CD4-positive, alpha-beta T cell treated with Interleukin-6 for 4 hours (primary cell): Measurements from ENCODE around the gene ANKRD29.
"Not testable (repeated sequence)": the region's sequence is repeated elsewhere in the genome, so short reads cannot be mapped to it uniquely, and the experiment has no call there.

Experiments
- DNase-seq: peaks from one replicate; pipeline ENCODE4 v3.0.0-alpha.2; 2020; ENCODE audit warnings: mixed read lengths

ANKRD29 gene

DNA sequence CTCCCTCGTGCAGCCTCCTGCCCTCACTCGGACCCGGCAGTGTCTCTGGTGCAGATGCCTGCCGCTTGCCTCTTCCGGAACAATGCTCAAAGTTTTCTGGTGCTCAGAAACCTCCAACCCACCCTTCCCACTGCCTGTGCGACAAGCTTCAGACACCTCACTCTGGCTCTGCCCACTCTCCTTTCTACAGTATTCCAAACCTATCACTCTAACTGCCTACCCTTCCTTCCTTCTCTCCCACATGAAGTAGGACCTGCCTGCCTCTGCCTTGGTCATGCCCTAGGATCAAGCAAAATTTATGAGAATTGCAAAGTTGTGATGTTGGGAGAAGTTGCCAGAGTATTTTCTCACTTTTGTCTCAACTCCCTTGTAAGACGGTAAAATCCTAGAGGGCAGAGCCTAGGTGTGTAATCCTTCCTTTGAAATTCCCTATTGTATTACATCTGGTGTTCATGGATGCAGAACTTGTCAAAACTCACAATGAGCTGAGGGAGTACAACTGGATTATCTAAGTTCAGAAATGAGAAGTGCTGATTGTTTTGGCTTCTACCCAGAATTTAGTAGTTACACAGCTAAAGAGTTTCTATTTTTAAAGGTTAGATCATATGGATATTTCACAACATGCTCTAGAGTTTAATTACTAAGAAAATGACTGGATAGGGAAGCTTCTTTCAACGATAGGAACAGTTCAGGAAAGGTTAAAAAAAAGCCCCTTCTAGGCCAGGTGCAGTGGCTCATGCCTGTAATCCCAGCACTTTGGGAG lies 83.6 kb downstream of the ANKRD29 start:
- no peak for DNase-seq

DNA sequence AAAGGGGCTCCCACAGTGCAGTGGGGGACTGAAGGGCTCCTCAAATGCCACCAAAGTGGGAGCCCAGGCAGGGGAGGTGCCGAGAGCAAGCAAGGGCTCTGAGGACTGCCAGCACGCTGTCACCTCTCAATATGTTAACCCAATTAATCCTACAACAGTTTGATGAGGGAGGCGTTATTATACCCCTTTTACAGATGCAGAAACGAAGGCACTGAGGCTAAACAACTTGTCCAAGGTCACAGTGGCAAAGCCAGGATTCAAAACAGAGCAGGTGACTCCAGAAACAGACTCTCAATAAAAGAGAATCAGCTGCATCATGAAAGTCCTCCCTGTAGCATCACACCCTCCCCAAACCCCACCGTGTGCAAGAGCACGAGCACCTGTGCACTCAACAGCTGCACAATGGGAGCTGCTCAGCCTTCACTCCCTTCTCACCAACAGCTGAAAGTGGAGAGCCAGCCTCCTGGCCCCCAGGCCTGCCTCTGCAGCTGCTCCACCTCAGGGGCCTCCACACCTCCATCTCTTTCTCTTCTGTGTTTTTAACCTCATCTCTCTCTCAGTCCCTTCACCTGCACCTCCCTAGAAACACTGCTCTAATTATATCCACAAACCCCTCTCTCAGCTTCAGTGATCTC lies 84.5 kb downstream of the ANKRD29 start:
- DNase-seq, result no peak

DNA sequence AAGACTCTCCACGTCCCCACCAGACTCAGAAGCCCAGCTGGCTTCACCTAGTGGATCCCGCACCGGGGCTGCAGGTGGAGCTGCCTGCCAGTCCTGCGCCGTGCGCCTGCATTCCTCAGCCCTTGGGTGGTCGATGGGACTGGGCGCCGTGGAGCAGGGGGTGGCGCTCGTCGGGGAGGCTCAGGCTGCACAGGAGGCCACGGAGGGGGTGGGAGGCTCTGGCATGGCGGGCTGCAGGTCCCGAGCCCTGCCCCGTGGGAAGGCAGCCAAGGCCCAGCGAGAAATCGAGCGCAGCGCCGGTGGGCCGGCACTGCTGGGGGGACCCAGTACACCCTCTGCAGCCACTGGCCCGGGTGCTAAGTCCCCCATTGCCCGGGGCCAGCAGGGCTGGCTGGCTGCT lies 85.2 kb downstream of the ANKRD29 start:
- DNase-seq, result not testable (repeated sequence)

DNA sequence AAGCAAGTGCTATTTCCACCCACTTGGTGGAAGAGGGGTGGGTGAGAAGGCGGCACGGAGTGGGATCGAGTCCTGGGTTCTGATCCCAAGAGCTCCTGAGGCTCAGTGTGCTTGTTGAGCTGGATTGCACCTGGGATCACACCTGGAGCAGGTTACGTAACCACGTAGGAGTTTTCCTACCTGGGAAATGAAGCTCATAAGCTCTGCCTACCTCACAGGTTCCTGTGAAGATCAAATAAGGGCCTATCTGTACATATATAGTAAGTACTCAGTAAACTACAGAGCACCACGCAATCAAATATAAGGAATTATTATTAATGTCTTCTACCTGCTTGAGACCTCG lies 87.4 kb downstream of the ANKRD29 start:
- DNase-seq, result no peak

DNA sequence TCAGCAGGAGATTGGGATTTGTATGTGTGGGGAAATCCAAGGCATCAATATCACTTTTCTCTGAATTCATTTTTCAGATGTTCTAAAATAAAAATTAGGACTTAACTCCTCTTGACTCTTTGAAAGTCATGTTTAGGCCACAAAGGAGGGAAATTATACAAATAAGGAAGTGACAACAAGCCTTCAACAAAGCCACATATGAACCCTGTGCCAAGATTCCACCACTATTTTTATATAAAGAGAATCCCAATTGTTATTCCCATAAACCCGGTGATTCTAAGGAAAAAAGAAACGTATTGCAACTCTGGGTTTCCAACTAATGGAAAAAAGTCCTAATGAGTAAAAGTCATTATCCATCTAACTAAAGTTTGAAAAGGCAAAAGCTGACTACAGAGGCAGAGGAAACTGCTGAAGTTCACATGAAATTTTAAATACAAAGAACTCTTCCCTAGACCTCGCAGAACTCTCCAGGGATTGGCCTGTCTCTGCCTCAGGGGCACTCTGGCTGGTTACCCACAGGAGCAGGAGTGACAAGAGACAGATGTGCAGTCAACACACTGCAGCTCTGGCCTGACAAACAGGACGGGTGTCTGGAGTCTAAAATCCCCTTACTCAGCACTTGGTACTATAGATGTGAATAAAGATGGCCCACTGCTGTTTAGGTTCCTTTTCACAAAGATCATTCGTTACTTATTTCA lies 88.0 kb downstream of the ANKRD29 start:
- DNase-seq, result no peak

DNA sequence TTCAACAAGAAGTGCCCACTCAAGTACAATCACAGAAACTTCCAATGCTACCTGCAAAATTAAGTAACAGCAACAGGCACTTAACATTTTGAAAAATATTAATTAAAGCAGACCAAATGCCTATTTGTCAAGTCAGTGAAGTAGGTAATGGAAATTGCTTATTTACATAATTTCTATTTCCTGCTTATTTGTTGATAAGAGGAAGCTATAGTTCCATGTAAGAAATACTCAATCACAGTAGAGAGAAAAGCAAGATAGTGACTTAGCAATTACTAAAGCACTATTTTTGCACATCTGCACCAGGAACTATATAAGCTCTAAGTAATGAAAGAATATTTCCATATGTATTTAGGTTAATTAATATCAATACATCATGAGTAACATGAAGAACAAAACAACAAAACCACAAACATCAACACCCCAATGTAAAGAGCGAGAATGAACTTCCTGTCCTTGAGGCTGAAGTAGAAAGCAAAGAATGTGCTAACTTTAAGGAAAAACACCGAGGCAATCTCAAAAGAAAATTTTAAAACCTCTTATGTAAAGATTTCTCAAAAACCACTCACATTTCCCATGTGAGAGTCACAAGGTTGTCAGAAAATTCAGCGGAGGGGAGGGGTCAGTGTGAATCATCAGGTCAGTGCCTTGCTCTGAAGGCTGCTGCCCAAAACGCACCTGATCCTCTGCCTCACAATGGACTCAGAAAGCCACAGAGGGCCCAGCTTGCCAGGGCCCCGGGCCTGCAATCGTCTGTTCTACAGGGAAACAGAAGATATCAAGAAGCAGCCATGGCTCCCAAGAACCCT lies 88.9 kb downstream of the ANKRD29 start:
- DNase-seq, result peak; percentile 64

DNA sequence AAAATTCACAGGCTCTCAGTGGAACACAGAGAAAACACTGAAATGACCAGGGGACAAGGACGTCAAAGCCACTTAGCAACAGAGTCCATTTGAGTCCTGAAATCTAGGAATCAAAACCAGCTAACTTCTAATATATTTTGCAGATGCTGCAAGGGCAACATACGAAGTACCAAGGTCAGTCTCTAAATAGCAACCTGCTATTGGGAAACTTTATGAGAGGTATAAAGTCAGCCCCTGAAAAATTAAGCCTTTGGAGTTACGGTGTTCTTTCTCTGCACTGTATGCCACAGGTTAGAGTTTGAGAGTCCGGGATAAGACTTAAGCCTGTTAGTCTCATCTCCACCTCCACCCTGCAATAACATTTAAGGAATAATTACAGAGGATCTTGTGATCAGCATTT lies 89.7 kb downstream of the ANKRD29 start:
- no peak for DNase-seq

DNA sequence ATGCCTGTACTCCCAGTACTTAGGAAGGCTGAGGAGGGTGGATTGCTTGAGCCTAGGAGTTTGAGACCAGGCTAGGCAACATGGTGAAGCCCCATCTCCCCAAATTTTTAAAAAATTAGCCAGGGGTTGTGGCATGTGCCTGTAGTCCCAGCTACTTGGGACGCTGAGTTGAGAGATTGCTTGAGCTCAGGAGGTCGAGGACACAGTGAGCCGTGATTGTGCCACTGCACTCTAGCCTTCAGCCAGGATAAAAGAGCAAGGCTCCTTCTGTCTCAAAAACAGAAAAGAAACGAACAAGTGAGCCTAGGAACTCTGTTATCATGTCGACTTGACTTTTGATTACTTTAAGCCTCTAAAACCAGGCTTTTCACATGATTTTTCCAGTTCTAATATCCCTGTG lies 90.1 kb downstream of the ANKRD29 start:
- DNase-seq, result no peak

DNA sequence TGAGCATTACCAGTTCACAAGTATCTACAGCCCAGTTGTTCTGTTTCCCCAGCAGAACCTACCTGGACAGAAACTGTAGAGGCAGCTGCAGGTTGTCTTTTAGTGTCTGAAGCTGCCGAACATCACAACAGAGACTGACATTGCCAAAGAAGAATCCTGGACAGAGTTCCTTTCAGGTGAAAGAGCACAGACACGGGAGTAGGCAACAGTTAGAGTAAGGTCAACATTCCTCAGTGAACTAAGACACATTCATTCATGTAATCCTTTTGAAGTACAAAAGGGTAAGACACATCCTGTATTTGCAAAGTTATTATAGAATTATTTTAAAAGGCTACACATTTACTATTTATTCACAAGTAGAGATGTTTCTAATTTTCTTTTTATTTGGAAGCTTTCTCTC lies 90.7 kb downstream of the ANKRD29 start:
- no peak for DNase-seq

DNA sequence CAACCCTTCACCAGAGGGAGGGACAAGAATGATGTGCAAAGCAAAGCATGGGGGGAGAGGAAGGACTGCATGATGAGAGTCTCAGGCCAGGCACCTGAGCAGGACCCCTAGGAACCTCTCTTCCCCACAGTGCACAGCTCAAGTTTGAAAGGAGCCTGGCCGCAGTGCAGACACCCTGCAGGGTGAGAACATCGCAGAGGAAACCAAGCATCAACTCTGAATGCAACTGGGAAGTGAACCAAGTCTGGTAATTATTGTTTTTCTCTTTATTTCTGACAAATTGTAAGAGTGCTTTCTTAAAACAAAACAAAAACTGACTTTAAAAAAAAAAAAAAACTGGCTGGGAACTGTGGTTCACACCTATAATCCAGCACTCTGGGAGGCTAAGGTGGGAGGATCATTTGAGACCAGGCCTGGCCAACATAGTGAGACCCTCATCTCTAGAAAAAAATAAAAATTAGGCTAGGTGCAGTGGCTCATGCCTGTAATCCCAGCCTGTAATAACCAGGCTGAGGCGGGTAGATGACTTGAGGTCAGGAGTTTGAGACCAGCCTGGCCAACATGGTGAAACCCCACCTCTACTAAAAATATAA lies 91.7 kb downstream of the ANKRD29 start:
- DNase-seq, result peak; percentile 4

DNA sequence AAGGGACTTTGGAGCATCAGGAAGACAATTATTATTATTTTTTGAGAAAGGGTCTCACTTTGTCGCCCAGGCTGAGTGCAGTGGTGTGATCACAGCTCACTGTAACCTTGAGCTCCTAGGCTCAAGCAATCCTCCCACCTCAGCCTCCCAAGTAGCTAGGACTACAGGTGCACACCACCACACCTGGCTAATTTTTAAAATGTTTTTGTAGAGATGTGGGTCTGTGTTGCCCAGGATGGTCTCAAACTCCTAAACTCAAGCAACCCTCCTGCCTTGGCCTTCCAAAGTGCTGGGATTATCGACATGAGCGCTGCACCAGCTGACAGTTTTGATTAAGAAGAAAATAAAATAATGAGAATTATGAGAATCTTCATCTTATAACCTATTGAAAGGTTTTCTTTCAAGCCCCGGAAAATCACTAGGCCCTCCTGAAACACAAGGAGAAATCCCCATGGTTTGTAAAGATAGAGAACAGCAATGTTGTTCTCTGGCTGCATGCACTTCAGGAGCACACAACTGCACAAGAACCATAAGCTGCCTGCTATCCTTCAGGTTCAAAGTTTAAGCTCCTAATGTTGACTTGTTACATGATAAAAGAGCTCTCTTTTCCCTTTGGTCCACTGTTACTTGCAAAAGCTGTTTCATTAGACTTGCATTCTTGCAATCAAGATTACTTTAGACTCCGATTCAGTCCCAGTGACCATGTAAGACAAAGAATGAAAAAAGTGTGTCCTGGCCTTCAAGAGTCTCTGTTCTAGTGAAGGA lies 93.2 kb downstream of the ANKRD29 start:
- DNase-seq, result no peak

DNA sequence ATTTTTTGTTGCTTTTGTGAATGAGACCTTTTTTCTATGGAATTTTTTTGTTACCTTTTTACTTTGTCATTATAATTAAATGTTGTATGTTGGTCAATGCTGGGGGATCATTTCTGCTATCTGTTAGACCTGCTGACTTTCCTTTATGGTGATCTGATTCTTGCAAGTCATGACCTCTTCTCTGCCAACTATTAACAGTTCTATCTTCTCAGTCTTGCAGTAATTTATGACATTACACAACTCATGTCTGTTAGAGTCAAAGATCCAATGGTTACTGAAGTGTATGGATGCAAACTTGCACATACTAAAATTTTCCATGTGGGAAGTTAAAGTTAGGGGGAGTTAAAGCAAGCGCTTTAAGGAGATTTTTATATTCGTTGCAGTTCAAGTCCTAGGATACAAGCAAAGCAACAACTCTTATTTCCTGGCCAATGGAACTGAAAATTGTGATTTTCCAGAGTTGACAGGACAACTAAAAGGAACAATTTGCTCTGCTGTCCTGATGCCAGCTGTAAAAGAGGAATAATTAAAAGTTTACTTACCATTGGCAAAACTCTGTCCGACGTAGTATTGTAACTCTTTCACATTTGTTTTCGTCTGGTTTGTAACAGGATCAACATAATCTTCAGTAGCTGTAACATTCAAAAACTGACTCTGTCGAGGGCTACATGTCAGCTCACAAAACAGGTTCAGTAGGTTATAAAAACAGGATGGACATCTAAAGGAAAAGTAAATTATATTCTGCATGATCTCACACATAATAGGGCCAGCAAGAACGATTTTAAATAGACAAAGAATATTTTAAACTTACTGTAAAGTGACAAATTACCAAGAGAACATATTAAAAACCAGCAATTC lies 94.2 kb downstream of the ANKRD29 start:
- DNase-seq, result no peak

DNA sequence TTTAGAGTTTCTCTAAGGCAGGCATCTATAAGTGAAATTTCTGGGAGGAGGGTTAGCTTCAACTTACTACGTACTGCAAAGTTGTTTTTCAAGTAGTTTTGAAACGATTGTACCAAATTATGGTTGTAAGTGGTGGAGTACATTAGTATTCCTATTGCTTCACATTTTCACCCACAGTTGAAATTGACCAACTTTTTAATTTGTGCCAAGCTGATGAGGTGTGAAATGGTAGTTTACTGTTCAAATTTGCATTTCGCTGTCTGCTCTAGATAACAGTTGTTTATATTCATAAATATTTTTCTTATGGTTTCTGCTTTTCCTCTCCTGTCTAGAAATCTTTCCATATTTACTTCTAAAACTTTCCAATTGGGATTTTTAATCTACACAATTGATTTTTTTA lies 95.0 kb downstream of the ANKRD29 start:
- no peak for DNase-seq

DNA sequence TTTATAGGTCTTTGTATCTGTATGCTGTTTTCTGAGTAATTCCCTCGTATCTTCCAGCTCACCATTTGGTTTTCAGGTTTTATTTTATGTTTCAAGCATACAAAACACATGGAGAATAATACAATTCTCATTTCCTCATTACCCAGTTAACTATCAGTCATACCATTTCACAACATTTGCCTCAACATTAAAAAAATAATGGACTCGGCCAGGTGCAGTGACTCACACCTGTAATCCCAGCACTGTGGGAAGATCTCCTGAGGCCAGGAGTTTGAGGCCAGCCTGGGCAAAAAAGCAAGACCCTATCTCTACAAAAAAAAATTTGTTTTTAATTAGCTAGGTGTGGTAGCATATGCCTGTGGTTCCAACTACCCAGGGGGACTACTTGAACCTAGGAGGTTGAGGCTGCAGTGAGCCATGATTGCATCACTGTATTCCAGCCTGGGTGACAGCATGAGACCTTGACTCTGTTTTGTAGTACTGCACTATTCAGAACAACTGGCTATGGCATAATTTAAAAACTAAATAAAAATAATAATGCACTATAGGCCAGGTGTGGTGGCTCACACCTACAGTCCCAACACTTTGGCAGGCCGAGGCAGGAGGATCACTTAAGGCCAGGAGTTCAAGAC lies 96.7 kb downstream of the ANKRD29 start:
- DNase-seq, result no peak

DNA sequence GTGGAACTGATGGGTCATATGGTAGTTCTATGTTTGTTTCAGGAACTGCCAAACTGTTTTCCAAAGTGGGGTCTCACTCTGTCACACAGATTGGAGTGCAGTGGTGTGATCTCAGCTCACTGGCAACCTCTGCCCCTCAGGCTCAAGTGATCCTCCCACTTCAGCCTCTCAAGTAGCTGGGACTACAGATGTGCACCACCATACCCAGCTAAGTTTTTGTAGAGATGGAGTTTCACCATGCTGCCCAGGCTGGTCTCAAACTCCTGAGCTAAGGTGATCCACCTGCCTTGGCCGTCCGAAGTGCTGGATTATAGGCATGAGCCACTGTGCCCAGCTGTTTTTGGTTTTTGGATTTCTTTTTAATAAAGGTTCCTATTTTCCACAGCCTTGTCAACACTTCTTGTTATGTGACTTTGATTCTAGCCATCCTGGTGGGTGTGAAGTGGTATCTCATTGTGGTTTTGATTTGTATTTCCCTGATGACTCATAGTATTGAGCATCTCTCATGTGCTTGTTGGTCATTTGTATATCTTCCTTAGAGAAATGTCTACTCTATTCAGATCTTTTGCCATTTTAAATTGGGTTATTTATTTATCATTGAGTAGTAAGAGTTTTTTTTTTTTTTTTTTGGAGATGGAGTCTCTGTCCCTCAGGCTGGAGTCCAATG lies 99.2 kb downstream of the ANKRD29 start:
- no peak for DNase-seq

DNA sequence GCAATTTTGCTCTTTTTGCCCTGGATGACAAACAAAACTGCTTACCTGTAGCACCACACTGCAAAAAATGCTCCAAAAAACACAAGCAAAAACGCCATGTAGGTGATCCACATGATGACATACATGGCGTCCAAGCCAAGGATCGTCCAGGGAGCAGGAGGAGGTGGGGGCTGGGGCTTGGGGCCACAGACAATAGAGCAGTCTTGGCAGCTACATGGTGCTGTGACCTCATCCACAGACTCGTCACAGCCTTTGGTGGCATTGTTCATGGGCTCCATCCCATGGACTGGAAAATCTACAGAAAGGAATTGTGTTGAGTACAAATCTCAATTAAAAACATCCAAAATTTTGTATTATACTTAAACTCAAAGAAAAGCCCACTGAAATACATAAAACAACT lies 102.5 kb downstream of the ANKRD29 start:
- DNase-seq, result no peak

DNA sequence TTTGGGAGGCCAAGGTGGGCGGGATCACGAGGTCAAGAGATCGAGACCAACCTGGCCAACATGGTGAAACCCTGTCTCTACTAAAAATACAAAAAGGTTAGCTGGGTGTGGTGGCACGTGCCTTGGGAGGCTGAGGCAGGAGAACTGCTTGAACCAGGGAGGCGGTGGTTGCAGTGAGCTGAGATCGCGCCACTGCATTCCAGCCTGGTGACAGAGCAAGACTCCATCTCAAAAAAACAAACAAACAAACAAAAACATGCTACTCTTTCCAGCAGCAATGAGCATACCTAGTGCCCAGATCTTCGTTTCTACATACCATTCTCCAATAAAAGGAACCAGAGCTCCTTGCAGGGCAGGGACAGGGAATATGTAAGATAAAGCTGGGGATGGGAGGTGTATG lies 105.2 kb downstream of the ANKRD29 start:
- DNase-seq, result not testable (repeated sequence)

DNA sequence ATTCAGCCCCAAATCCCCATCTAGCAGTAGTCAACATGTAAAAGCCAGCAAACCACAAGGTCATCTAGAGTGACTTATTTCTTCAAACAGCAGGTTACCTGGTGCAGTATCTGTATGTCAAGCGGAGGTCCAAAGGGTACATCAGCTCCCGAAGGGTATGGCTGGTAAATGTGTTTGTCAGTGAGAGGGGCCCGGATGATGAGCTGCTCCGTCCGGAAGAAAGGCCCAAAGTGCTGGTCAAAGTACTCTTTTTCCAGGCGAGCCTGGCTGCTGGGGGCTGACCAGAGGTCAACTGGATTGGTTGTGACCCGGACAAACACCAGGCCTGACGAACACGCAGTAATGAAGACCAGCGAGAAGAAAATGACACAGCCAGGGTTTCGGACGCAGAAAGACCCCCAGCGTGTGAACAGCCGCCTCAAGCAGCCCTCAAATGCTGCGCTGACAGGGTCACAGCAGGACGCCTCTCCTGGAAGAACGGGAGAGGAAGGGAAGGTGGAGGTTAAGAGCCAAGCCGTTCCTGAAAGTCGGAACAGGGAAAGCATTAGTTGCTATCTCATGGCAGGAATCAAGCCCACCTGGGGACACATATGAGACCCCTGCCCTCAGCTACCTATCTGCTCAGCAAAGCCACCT lies 106.4 kb downstream of the ANKRD29 start:
- DNase-seq, result no peak

DNA sequence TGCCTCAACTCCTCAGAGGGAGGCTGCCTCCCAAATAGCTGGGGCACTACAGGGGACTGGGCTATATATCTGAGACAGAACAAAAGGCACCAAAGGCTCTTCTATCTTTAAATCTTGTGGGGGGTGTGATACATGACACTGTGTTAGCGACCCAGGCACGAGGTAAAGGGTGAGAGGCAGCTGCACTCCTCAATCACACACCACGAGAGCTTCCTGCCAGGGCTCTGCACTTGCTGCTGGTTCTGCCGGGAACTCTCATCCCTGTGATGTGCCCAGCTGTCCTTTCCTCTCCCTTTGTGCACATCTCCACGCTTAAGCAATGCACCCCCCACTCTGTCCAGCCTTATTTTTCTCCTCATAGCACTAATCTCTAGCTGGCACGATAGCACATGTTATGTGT lies 108.8 kb downstream of the ANKRD29 start:
- DNase-seq, result no peak

DNA sequence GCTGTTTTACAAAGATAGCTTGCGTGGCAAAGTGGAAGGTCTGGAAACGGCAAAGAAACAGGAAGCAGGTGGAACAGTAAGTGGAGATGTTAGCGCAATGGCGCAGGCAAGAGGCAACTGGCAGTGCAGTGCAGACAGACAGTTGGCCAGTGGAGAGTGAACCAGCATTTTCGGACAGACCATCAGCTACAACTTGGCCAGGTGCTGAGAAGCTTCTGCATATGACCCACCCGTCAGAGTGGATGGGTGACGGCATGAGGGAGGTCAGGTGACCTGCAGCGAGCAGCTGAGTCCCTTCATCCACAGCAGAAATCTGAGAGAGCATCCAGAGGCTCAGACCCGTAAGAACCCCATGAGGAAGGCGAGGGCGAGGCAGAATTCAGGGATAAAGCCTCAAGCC lies 110.2 kb downstream of the ANKRD29 start:
- no peak for DNase-seq
